ENCODE results near the gene RAB38. TPM values are rescaled to one million over a fixed set of nuclear protein-coding genes. Genes with fewer than 3 reads are reported as not detected.

Gene RAB38
- total RNA-seq, 1 donor: 3.5 TPM

GRCh38 chr11:88164806-88165585 lies 10.2 kb downstream of the RAB38 start:
- no peak overlapping the region for H3K4me3 ChIP-seq (ENCODE audit: low read depth, low read length)
- TF ChIP-seq, protein P1, sequence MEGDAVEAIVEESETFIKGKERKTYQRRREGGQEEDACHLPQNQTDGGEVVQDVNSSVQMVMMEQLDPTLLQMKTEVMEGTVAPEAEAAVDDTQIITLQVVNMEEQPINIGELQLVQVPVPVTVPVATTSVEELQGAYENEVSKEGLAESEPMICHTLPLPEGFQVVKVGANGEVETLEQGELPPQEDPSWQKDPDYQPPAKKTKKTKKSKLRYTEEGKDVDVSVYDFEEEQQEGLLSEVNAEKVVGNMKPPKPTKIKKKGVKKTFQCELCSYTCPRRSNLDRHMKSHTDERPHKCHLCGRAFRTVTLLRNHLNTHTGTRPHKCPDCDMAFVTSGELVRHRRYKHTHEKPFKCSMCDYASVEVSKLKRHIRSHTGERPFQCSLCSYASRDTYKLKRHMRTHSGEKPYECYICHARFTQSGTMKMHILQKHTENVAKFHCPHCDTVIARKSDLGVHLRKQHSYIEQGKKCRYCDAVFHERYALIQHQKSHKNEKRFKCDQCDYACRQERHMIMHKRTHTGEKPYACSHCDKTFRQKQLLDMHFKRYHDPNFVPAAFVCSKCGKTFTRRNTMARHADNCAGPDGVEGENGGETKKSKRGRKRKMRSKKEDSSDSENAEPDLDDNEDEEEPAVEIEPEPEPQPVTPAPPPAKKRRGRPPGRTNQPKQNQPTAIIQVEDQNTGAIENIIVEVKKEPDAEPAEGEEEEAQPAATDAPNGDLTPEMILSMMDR (IDR thresholded peaks at IDR 0.05; ENCODE audit: insufficient read depth, low read depth, low read length): no peak
- DNase-seq (ENCODE audit: low read depth): no peak

- no peak for DNase-seq (ENCODE audit: low read depth)
- no peak overlapping the region for H3K4me3 ChIP-seq (ENCODE audit: low read depth, low read length)
- TF ChIP-seq, protein P1 (IDR thresholded peaks at IDR 0.05; ENCODE audit: insufficient read depth, low read depth, low read length): no peak
These were observed 10.9 kb downstream of the RAB38 start for GRCh38 chr11:88164320-88164719.

GRCh38 chr11:88158081-88158480 lies 17.2 kb downstream of the RAB38 start:
- no peak overlapping the region for H3K4me3 ChIP-seq (ENCODE audit: low read depth, low read length)
- no peak for DNase-seq (ENCODE audit: low read depth)
- TF ChIP-seq, protein P1 (IDR thresholded peaks at IDR 0.05; ENCODE audit: insufficient read depth, low read depth, low read length): no peak

DNA sequence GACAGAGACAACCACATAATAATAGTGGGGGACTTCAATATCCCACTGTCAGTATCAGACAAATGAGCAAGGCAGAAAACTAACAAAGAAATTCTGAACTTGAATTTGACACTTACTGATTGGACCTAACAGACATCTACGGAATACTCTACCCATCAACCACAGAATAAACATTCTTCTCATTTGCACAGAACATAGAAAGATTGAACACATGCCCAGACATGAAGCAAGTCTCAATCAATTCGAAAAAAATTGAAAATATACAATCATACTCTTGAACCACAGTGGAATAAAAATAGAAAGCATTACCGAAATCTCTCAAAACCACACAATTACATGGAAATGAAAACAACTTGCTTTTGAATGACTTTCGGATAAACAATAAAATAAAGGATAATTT lies 17.9 kb downstream of the RAB38 start:
- TF ChIP-seq, protein P1 (IDR thresholded peaks at IDR 0.05; ENCODE audit: insufficient read depth, low read depth, low read length): no peak
- no peak overlapping the region for H3K4me3 ChIP-seq (ENCODE audit: low read depth, low read length)
- DNase-seq (ENCODE audit: low read depth): no peak

DNA sequence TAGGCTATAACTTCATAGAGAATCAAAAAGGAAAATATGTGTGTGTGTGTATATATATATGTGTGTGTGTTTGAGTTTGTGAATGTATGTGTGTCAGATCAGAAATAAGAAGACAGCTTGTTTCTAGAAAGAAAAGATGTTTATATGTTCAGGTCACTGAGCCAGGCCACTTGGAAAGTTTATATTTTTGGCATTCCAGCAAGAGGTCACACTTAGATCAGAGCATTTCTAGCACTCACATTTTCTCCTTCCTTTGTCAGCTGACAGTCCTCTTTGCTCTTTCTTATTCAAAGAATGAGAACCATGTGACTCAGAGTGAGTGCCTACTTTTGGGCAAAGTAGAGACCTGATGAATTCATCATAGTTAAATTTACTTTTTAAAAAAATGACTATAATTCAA lies 22.9 kb downstream of the RAB38 start:
- DNase-seq (ENCODE audit: low read depth): no peak
- H3K4me3 ChIP-seq (ENCODE audit: low read depth, low read length): no peak overlapping the region
- TF ChIP-seq, protein P1 (IDR thresholded peaks at IDR 0.05; ENCODE audit: insufficient read depth, low read depth, low read length): no peak

- DNase-seq (ENCODE audit: low read depth): no peak
- TF ChIP-seq, protein P1 (IDR thresholded peaks at IDR 0.05; ENCODE audit: insufficient read depth, low read depth, low read length): no peak
- no peak overlapping the region for H3K4me3 ChIP-seq (ENCODE audit: low read depth, low read length)
These were observed 23.5 kb downstream of the RAB38 start for GRCh38 chr11:88151709-88152265.
